Liver (tissue), 4 donors: ENCODE results near the gene SERTM2. TPM values are rescaled to one million over a fixed set of nuclear protein-coding genes. Genes with fewer than 3 reads are reported as not detected.

Experiments used
- polyA plus RNA-seq, 2 donors: library from polyadenylated mRNA; stranded (reverse) in 1 of 2; unstranded in 1 of 2; fragments of 200-250 nt in 1 of 2; fragments of >200 nt in 1 of 2; fragmentation: Nextera tagmentation in 1 of 2; extraction: Ambion mirVana in 1 of 2; gene quantifications; one replicate each; pipeline versions ENCODE4 v1.2.1 to v1.2.3, GENCODE V29; 2013 to 2015
- total RNA-seq, 2 donors: library from RNA; depleted of rRNA; stranded (reverse); fragments of >200 nt; gene quantifications; one replicate each; pipeline ENCODE4 v1.2.3, GENCODE V29; 2014
- donor health status: healthy.
- donor health status: healthy.
- donor health status: healthy.

The SERTM2 gene
- total and polyA plus RNA-seq, 4 donors = 0.09 to 16.2 (median 2.6) TPM

Other genes with a start within 250 kb of the SERTM2 start
- gene CAPN6, start 241.2 kb upstream of the SERTM2 start, total RNA-seq = under 1 TPM; 0.23 to 0.33 TPM
- under 1 TPM; 0.13 to 0.26 TPM for gene CAPN6, start 241.2 kb upstream of the SERTM2 start, polyA plus RNA-seq
- not detected for gene DCX, start 99.5 kb upstream of the SERTM2 start, total RNA-seq
- under 1 TPM in 1 of 2 donors, not detected in 1; 0.01 TPM for gene DCX, start 99.5 kb upstream of the SERTM2 start, polyA plus RNA-seq
- gene ALG13, start 169.5 kb downstream of the SERTM2 start, total RNA-seq = 10 to 100 TPM; 24.0 to 35.4 TPM
- gene ALG13, start 169.5 kb downstream of the SERTM2 start, polyA plus RNA-seq = 10 to 100 TPM; 21.1 to 37.1 TPM